Vagina (tissue), 2 donors: ENCODE data around the gene DHFR2. TPM values are rescaled to one million over a fixed set of nuclear protein-coding genes. Genes with fewer than 3 reads are reported as not detected.

Source experiments
- DNase-seq, 2 donors: peaks; one replicate each; pipeline ENCODE4 v3.0.0-alpha.2; 2017; ENCODE audit errors: extremely low spot score in 2 of 2
- H3K27ac ChIP-seq: fragments of 200-600 bp; sonication (generic); one replicate; pipeline ENCODE4 v1.5.1; 2019
- H3K27me3 ChIP-seq: fragments of 200-600 bp; sonication (generic); one replicate; pipeline ENCODE4 v1.5.1; 2019
- H3K36me3 ChIP-seq, 2 donors: fragments of 200-600 bp; sonication (generic); one replicate each; pipeline ENCODE4 v1.5.1; 2017 to 2019
- H3K4me1 ChIP-seq: fragments of 200-600 bp; sonication (generic); one replicate; pipeline ENCODE4 v1.5.1; 2019
- H3K4me3 ChIP-seq, 2 donors: fragments of 200-600 bp; sonication (generic); 1 replicate in 1 of 2; 2 replicates in 1 of 2; pipeline ENCODE4 v1.5.1; 2016 to 2019
- H3K9me3 ChIP-seq: fragments of 200-600 bp; sonication (generic); one replicate; pipeline ENCODE4 v1.5.1; 2019
- CTCF ChIP-seq, 3 experiments: fragments of 450-650 bp in 2 of 3; fragments of 200-600 bp in 1 of 3; sonication (generic) in 1 of 3; IDR thresholded peaks; one replicate each; pipeline ENCODE4 v1.5.1; 2017 to 2019; ENCODE audit warnings: antibody characterized with exemption in 3 of 3, mild to moderate bottlenecking in 2 of 3, moderate library complexity in 2 of 3
- POLR2A ChIP-seq, 2 donors: fragments of 450-650 bp; IDR thresholded peaks; one replicate each; pipeline ENCODE4 v1.6.1; 2017; ENCODE audit warnings: antibody characterized with exemption in 2 of 2, mild to moderate bottlenecking in 2 of 2, moderate library complexity in 2 of 2
- POLR2AphosphoS5 ChIP-seq, 2 donors: sonication (generic); formaldehyde crosslinking; IDR thresholded peaks; one replicate each; pipeline ENCODE4 v1.9.0; 2017; ENCODE audit warnings: antibody characterized with exemption in 2 of 2, mild to moderate bottlenecking in 2 of 2, low read depth in 1 of 2; ENCODE audit not compliant: insufficient read depth in 1 of 2
- intact Hi-C: fragments of 100-400 bp; cut with DNase I; formaldehyde crosslinking; loops from one replicate; pipeline ENCODE4 v1.15.1; 2023
- total RNA-seq: library from RNA; depleted of rRNA; stranded (reverse); fragments of >200 nt; gene quantifications from one replicate; pipeline ENCODE4 v1.2.3, GENCODE V29; 2016

DHFR2 gene
- total RNA-seq, 1 donor from 2014 or later, result 6.4 TPM

DNA sequence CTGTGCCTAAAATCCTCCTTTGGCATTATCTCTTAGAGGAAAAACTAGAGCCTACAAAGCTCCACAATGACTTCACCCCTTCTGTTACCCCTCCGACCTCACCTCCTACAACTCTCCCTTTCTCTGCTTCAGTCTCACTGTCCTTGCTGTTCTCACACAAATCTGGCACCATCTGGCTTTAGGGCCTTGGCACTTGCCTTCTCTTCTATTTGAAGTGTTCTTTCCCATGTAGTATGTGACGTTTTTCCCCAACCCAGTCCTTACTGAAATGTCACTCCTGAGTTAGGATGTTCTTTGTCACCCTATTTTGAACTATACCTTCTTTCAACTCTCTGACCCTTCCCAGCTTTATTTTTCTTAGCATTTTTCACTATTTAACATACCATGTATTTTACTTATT, 43.1 kb downstream of the DHFR2 start:
- Histone ChIP-seq H3K36me3 (no peaks in the 10 kb centered on the region), H3K27me3 (no peaks in the 10 kb centered on the region), H3K4me1 (peaks cover 4% of the 10 kb centered on the region), H3K4me3 (no peak overlapping the region), H3K27ac (no peak overlapping the region), H3K9me3 (no peaks in the 10 kb centered on the region)
- intact Hi-C loops, result no loop called here
- no peak for DNase-seq
- TF ChIP-seq POLR2AphosphoS5 (IDR thresholded peaks at IDR 0.05; ENCODE audit: insufficient read depth in 1 of 2, low read depth in 1 of 2) (no peak), POLR2A (IDR thresholded peaks at IDR 0.05) (no peak), CTCF (IDR thresholded peaks at IDR 0.05) (no peak)

DNA sequence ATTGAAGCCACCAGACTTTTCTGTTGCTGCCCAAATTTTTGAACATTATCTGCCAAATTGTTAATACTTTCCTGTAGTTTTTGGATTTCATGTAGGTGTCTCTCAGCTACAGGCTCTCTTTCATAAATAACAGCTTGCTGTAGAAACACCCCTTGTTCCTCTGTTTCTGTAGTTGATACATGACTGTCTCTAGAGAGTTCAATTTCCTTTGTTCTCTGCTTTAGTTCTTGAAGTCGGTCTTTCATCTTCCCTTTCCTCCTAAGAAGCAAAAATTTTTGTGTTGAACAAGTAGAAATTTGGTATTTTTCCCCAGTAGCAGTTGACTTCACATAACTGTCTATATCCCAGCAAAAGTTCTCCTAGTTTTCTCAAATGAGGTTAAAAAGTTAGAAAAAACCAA, 47.7 kb downstream of the DHFR2 start:
- Histone ChIP-seq H3K4me1 (no peaks in the 10 kb centered on the region), H3K4me3 (no peak overlapping the region), H3K36me3 (no peaks in the 10 kb centered on the region), H3K9me3 (no peaks in the 10 kb centered on the region), H3K27me3 (no peaks in the 10 kb centered on the region), H3K27ac (no peak overlapping the region)
- no peak for TF ChIP-seq POLR2A (IDR thresholded peaks at IDR 0.05)
- no peak for DNase-seq
- intact Hi-C loops, result no loop called here

DNA sequence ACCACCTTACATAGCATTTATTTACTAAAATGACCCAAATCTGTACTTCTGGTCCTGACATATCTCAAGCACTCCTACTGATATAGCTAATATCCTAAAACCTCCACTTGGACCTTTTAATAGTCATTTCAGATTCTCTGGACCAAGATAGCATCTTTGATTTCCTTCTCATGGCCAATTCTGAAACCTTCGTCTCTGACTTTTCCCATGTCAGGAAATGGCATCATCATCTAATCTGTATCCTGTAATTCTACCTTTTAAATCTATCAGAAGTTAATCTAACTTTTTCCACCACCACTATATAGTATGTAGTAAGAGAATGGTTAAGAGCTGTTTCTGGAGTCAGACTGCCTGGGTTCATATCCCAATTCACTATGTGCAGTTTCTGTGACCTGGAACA, 50.5 kb downstream of the DHFR2 start:
- Histone ChIP-seq H3K4me3 (no peak overlapping the region), H3K4me1 (no peaks in the 10 kb centered on the region), H3K27me3 (no peaks in the 10 kb centered on the region), H3K9me3 (no peaks in the 10 kb centered on the region), H3K36me3 (no peaks in the 10 kb centered on the region), H3K27ac (no peak overlapping the region)
- intact Hi-C loops, result no loop called here
- TF ChIP-seq POLR2AphosphoS5 (IDR thresholded peaks at IDR 0.05; ENCODE audit: insufficient read depth in 1 of 2, low read depth in 1 of 2), result no peak
- no peak for TF ChIP-seq POLR2A (IDR thresholded peaks at IDR 0.05)
- TF ChIP-seq CTCF (IDR thresholded peaks at IDR 0.05), result no peak
- no peak for DNase-seq

GRCh38 chr3:94011233-94011711, 51.4 kb downstream of the DHFR2 start:
- Histone ChIP-seq H3K27ac (no peak overlapping the region), H3K27me3 (no peaks in the 10 kb centered on the region), H3K4me3 (no peak overlapping the region), H3K4me1 (no peaks in the 10 kb centered on the region), H3K9me3 (no peaks in the 10 kb centered on the region), H3K36me3 (no peaks in the 10 kb centered on the region)
- TF ChIP-seq CTCF (IDR thresholded peaks at IDR 0.05) (no peak), POLR2A (IDR thresholded peaks at IDR 0.05) (no peak), POLR2AphosphoS5 (IDR thresholded peaks at IDR 0.05; ENCODE audit: insufficient read depth in 1 of 2, low read depth in 1 of 2) (no peak)
- no peak for DNase-seq
- intact Hi-C loops, result no loop called here

- intact Hi-C loops, result loop anchor here (5.0 kb wide), 1 partner anchor 58 kb away; no protein-coding TSS in a partner anchor
- no peak for TF ChIP-seq POLR2A (IDR thresholded peaks at IDR 0.05)
- no peak for TF ChIP-seq CTCF (IDR thresholded peaks at IDR 0.05)
- no peak for TF ChIP-seq POLR2AphosphoS5 (IDR thresholded peaks at IDR 0.05; ENCODE audit: insufficient read depth in 1 of 2, low read depth in 1 of 2)
These were observed 53.1 kb downstream of the DHFR2 start for GRCh38 chr3:94009608-94010007.

More at GRCh38 chr3:94009608-94010007, 53.1 kb downstream of the DHFR2 start:
- no peaks in the 10 kb centered on the region for H3K36me3 ChIP-seq
- H3K4me1 ChIP-seq, result peaks cover 7% of the 10 kb centered on the region
- no peaks in the 10 kb centered on the region for H3K27me3 ChIP-seq
- H3K4me3 ChIP-seq, result no peak overlapping the region
- H3K27ac ChIP-seq, result no peak overlapping the region
- DNase-seq, result no peak
- H3K9me3 ChIP-seq, result no peaks in the 10 kb centered on the region
